ENCODE data around the gene CUX1. TPM values are rescaled to one million over a fixed set of nuclear protein-coding genes. Genes with fewer than 3 reads are reported as not detected.

The CUX1 gene
- total and polyA plus RNA-seq, 2 donors (not counting 1 experiment from before 2014, with no cell fraction given): 22.7 to 38.1 TPM

GRCh38 chr7:102054158-102054557 lies 236.7 kb downstream of the CUX1 start:
- no peak for TF ChIP-seq EZH2 (IDR thresholded peaks at IDR 0.05; ENCODE audit: low read length, missing control alignments)
- TF ChIP-seq CTCF (conservative IDR thresholded peaks at IDR 0.05 in 1 of 2, IDR thresholded peaks at IDR 0.05 in 1 of 2; ENCODE audit: low read depth in 1 of 2, low read length in 2 of 2): no peak
- no peak overlapping the region for H3K27ac ChIP-seq (ENCODE audit: insufficient read depth, low read length)
- H3K9ac ChIP-seq (ENCODE audit: insufficient read depth, low read length): no peak overlapping the region
- H3K79me2 ChIP-seq (ENCODE audit: control insufficient read depth, insufficient read depth, low read length): no peaks in the 10 kb centered on the region
- peak in 1 of 2 donors; percentile 11 for DNase-seq (ENCODE audit: low read depth in 2 of 2)
- no peaks in the 10 kb centered on the region for H4K20me1 ChIP-seq (ENCODE audit: control insufficient read depth, extremely low read depth, insufficient read depth, low read length)
- no peak overlapping the region for H2AFZ ChIP-seq (ENCODE audit: low read length)
- no peak overlapping the region for H3K4me2 ChIP-seq (ENCODE audit: extremely low read depth, insufficient read depth, low read length)
- H3K4me1 ChIP-seq (ENCODE audit: control insufficient read depth, extremely low read depth, insufficient read depth, low read length): no peaks in the 10 kb centered on the region
- no peak overlapping the region for H3K4me3 ChIP-seq (replicated peaks in 1 of 4; ENCODE audit: control extremely low read depth in 1 of 4, insufficient read depth in 1 of 4, low read depth in 3 of 4, low read length in 4 of 4)
- no peaks in the 10 kb centered on the region for H3K36me3 ChIP-seq (ENCODE audit: control insufficient read depth, insufficient read depth, low read length)
- no peaks in the 10 kb centered on the region for H3K9me3 ChIP-seq (ENCODE audit: control insufficient read depth, insufficient read depth, low read depth, low read length)
- H3K27me3 ChIP-seq (ENCODE audit: control insufficient read depth, insufficient read depth, low read length): no peaks in the 10 kb centered on the region

DNA sequence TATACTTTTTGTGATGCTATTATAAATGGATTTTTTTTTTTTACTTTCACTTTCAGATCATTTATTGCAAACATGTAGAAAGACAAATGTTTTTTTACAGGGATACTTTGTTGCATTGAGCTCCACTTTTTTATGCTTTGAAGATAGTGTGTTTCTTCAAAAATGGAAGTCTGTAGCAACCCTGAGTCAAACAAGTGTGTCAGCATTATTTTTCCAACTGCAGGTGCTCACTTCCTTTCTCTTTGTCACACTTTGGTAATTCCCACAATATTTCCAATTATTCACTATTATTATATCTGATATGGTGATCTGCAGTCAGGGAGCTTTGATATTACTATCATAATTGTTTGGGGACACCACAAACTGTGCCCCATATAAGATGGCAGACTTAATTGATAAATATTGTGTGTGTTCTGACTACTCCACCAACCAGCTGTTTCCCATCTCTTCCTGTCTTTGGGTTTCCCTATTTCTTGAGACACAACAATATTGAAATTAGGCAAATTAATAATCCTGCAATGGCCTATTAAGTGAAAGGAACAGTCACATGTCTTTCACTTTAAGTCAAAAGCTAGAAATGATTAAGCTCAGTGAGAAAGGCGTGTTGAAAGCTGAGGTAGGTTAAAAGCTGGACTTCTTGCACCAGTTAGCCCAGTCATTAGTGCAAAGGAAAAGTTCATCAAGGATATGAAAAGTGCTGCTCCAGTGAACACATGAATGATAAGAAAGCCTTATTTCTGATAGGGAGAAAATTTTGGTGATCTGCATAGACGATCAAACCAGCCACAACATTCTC lies 238.0 kb downstream of the CUX1 start:
- Histone ChIP-seq H3K79me2 (ENCODE audit: control insufficient read depth, insufficient read depth, low read length) (no peaks in the 10 kb centered on the region), H3K4me3 (replicated peaks in 1 of 4; ENCODE audit: control extremely low read depth in 1 of 4, insufficient read depth in 1 of 4, low read depth in 3 of 4, low read length in 4 of 4) (no peak overlapping the region), H2AFZ (ENCODE audit: low read length) (no peak overlapping the region), H3K9me3 (ENCODE audit: control insufficient read depth, insufficient read depth, low read depth, low read length) (no peaks in the 10 kb centered on the region), H3K36me3 (ENCODE audit: control insufficient read depth, insufficient read depth, low read length) (no peaks in the 10 kb centered on the region), H3K27me3 (ENCODE audit: control insufficient read depth, insufficient read depth, low read length) (no peaks in the 10 kb centered on the region), H3K27ac (ENCODE audit: insufficient read depth, low read length) (no peak overlapping the region), H4K20me1 (ENCODE audit: control insufficient read depth, extremely low read depth, insufficient read depth, low read length) (no peaks in the 10 kb centered on the region), H3K4me2 (ENCODE audit: extremely low read depth, insufficient read depth, low read length) (no peak overlapping the region), H3K4me1 (ENCODE audit: control insufficient read depth, extremely low read depth, insufficient read depth, low read length) (no peaks in the 10 kb centered on the region), H3K9ac (ENCODE audit: insufficient read depth, low read length) (no peak overlapping the region)
- TF ChIP-seq CTCF (conservative IDR thresholded peaks at IDR 0.05 in 1 of 2, IDR thresholded peaks at IDR 0.05 in 1 of 2; ENCODE audit: low read depth in 1 of 2, low read length in 2 of 2): no peak
- no peak for TF ChIP-seq EZH2 (IDR thresholded peaks at IDR 0.05; ENCODE audit: low read length, missing control alignments)
- no peak for DNase-seq (ENCODE audit: low read depth in 2 of 2)

DNA sequence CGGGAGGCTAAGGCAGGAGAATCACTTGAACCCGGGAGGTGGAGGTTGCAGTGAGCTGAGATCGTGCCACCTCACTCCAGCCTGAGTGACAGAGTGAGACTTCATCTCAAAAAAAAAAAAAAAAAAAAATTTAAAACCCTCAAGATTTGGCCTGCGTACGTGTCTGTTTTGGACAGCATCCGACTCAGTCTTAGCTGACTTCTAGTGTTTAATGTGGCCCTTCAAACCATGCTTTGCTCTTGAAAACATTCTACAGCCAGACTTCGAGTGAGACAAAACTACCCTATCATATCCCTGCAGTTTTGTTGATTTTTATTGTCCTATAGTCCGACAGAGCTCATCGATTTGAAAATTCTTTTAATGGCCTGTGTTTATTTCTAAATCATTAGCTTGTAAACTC lies 242.1 kb downstream of the CUX1 start:
- Histone ChIP-seq H3K9me3 (ENCODE audit: control insufficient read depth, insufficient read depth, low read depth, low read length) (no peaks in the 10 kb centered on the region), H3K27ac (ENCODE audit: insufficient read depth, low read length) (no peak overlapping the region), H3K4me2 (ENCODE audit: extremely low read depth, insufficient read depth, low read length) (no peak overlapping the region), H3K36me3 (ENCODE audit: control insufficient read depth, insufficient read depth, low read length) (no peaks in the 10 kb centered on the region), H3K4me3 (replicated peaks in 1 of 4; ENCODE audit: control extremely low read depth in 1 of 4, insufficient read depth in 1 of 4, low read depth in 3 of 4, low read length in 4 of 4) (no peak overlapping the region), H4K20me1 (ENCODE audit: control insufficient read depth, extremely low read depth, insufficient read depth, low read length) (no peaks in the 10 kb centered on the region), H3K79me2 (ENCODE audit: control insufficient read depth, insufficient read depth, low read length) (no peaks in the 10 kb centered on the region), H3K27me3 (ENCODE audit: control insufficient read depth, insufficient read depth, low read length) (no peaks in the 10 kb centered on the region), H2AFZ (ENCODE audit: low read length) (no peak overlapping the region), H3K9ac (ENCODE audit: insufficient read depth, low read length) (no peak overlapping the region), H3K4me1 (ENCODE audit: control insufficient read depth, extremely low read depth, insufficient read depth, low read length) (no peaks in the 10 kb centered on the region)
- DNase-seq (ENCODE audit: low read depth in 2 of 2): no peak
- no peak for TF ChIP-seq EZH2 (IDR thresholded peaks at IDR 0.05; ENCODE audit: low read length, missing control alignments)
- TF ChIP-seq CTCF (conservative IDR thresholded peaks at IDR 0.05 in 1 of 2, IDR thresholded peaks at IDR 0.05 in 1 of 2; ENCODE audit: low read depth in 1 of 2, low read length in 2 of 2): no peak

All from fibroblast of lung (primary cell).